Measurements from ENCODE around the gene ADCY2. TPM values are rescaled to one million over a fixed set of nuclear protein-coding genes. Genes with fewer than 3 reads are reported as not detected.

Gene ADCY2
- polyA plus RNA-seq, 1 of the 3 experiments (the other 2 are of a cell fraction), result not detected

- CTCF ChIA-PET, result no interaction called here
Observed at GRCh38 chr5:7714697-7715096, 318.8 kb downstream of the ADCY2 start.

More at GRCh38 chr5:7714697-7715096, 318.8 kb downstream of the ADCY2 start:
- Histone ChIP-seq H3F3A (replicated peaks; ENCODE audit: insufficient read depth) (no peaks in the 10 kb centered on the region), H3K36me3 (replicated peaks in 1 of 2; ENCODE audit: control insufficient read depth in 1 of 2, insufficient read depth in 2 of 2, low read length in 1 of 2) (no peaks in the 10 kb centered on the region), H3K4me2 (no peak overlapping the region), H3K9me3 (no peaks in the 10 kb centered on the region), H3K9ac (no peak overlapping the region), H3K27me3 (ENCODE audit: insufficient read depth) (peaks cover 6% of the 10 kb centered on the region; the same call in 1 of the 2 replicates), H3K79me2 (ENCODE audit: insufficient read depth) (no peaks in the 10 kb centered on the region), H3K4me3 (ENCODE audit: low read depth in 2 of 2, low read length in 1 of 2) (no peak overlapping the region), H3K27ac (ENCODE audit: low read depth in 2 of 2, low read length in 1 of 2) (no peak overlapping the region), H3K9me2 (no peaks in the 10 kb centered on the region), H3K4me1 (ENCODE audit: control insufficient read depth in 1 of 2, insufficient read depth in 2 of 2, low read depth in 1 of 2, low read length in 1 of 2) (no peaks in the 10 kb centered on the region), H2AFZ (ENCODE audit: low read depth) (no peak overlapping the region), H4K20me1 (ENCODE audit: insufficient read depth) (no peaks in the 10 kb centered on the region)
- TF ChIP-seq RXRA (IDR thresholded peaks at IDR 0.05; ENCODE audit: borderline replicate concordance, low read depth) (no peak), TAF1 (IDR thresholded peaks at IDR 0.05; ENCODE audit: borderline replicate concordance, low read depth, low read length) (no peak), EP300 (IDR thresholded peaks at IDR 0.05; ENCODE audit: borderline replicate concordance in 1 of 2, low read depth in 1 of 2, low read length in 1 of 2) (no peak), YY1 (IDR thresholded peaks at IDR 0.05; ENCODE audit: low read depth) (no peak), TCF12 (IDR thresholded peaks at IDR 0.05) (no peak), RAD21 (IDR thresholded peaks at IDR 0.05; ENCODE audit: low read length) (no peak), RCOR1 (IDR thresholded peaks at IDR 0.05; ENCODE audit: low read length) (no peak), POLR2AphosphoS5 (IDR thresholded peaks at IDR 0.05; ENCODE audit: low read depth, low read length) (no peak), MEF2A (IDR thresholded peaks at IDR 0.05; ENCODE audit: borderline replicate concordance, low read depth) (no peak), FOSL2 (IDR thresholded peaks at IDR 0.05; ENCODE audit: borderline replicate concordance, low read depth) (no peak), SIN3A (IDR thresholded peaks at IDR 0.05; ENCODE audit: borderline replicate concordance, low read depth, low read length) (no peak), NRF1 (IDR thresholded peaks at IDR 0.05; ENCODE audit: low read depth, low read length) (no peak)
- TF ChIP-seq, protein P1, sequence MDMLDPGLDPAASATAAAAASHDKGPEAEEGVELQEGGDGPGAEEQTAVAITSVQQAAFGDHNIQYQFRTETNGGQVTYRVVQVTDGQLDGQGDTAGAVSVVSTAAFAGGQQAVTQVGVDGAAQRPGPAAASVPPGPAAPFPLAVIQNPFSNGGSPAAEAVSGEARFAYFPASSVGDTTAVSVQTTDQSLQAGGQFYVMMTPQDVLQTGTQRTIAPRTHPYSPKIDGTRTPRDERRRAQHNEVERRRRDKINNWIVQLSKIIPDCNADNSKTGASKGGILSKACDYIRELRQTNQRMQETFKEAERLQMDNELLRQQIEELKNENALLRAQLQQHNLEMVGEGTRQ (IDR thresholded peaks at IDR 0.05; ENCODE audit: borderline replicate concordance, low read depth, low read length), result no peak
- TF ChIP-seq, protein P2, sequence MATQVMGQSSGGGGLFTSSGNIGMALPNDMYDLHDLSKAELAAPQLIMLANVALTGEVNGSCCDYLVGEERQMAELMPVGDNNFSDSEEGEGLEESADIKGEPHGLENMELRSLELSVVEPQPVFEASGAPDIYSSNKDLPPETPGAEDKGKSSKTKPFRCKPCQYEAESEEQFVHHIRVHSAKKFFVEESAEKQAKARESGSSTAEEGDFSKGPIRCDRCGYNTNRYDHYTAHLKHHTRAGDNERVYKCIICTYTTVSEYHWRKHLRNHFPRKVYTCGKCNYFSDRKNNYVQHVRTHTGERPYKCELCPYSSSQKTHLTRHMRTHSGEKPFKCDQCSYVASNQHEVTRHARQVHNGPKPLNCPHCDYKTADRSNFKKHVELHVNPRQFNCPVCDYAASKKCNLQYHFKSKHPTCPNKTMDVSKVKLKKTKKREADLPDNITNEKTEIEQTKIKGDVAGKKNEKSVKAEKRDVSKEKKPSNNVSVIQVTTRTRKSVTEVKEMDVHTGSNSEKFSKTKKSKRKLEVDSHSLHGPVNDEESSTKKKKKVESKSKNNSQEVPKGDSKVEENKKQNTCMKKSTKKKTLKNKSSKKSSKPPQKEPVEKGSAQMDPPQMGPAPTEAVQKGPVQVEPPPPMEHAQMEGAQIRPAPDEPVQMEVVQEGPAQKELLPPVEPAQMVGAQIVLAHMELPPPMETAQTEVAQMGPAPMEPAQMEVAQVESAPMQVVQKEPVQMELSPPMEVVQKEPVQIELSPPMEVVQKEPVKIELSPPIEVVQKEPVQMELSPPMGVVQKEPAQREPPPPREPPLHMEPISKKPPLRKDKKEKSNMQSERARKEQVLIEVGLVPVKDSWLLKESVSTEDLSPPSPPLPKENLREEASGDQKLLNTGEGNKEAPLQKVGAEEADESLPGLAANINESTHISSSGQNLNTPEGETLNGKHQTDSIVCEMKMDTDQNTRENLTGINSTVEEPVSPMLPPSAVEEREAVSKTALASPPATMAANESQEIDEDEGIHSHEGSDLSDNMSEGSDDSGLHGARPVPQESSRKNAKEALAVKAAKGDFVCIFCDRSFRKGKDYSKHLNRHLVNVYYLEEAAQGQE (IDR thresholded peaks at IDR 0.05; ENCODE audit: low read depth, low read length), result no peak
- TF ChIP-seq, protein P3, sequence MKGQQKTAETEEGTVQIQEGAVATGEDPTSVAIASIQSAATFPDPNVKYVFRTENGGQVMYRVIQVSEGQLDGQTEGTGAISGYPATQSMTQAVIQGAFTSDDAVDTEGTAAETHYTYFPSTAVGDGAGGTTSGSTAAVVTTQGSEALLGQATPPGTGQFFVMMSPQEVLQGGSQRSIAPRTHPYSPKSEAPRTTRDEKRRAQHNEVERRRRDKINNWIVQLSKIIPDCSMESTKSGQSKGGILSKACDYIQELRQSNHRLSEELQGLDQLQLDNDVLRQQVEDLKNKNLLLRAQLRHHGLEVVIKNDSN (IDR thresholded peaks at IDR 0.05; ENCODE audit: borderline replicate concordance, low read depth), result no peak
- TF ChIP-seq, protein P4, sequence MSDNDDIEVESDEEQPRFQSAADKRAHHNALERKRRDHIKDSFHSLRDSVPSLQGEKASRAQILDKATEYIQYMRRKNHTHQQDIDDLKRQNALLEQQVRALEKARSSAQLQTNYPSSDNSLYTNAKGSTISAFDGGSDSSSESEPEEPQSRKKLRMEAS (IDR thresholded peaks at IDR 0.05; ENCODE audit: low read depth), result no peak
- TF ChIP-seq, protein P5, sequence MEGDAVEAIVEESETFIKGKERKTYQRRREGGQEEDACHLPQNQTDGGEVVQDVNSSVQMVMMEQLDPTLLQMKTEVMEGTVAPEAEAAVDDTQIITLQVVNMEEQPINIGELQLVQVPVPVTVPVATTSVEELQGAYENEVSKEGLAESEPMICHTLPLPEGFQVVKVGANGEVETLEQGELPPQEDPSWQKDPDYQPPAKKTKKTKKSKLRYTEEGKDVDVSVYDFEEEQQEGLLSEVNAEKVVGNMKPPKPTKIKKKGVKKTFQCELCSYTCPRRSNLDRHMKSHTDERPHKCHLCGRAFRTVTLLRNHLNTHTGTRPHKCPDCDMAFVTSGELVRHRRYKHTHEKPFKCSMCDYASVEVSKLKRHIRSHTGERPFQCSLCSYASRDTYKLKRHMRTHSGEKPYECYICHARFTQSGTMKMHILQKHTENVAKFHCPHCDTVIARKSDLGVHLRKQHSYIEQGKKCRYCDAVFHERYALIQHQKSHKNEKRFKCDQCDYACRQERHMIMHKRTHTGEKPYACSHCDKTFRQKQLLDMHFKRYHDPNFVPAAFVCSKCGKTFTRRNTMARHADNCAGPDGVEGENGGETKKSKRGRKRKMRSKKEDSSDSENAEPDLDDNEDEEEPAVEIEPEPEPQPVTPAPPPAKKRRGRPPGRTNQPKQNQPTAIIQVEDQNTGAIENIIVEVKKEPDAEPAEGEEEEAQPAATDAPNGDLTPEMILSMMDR (IDR thresholded peaks at IDR 0.05), result no peak
- DNase-seq, result no peak
- POLR2A ChIA-PET, result no interaction called here

All from SK-N-SH (cell line).